ENCODE data around the gene LUZP2. TPM values are rescaled to one million over a fixed set of nuclear protein-coding genes. Genes with fewer than 3 reads are reported as not detected.
"Not testable (repeated sequence)": the region's sequence is repeated elsewhere in the genome, so short reads cannot be mapped to it uniquely, and the experiment has no call there.

LUZP2 gene
- polyA plus RNA-seq, 1 of the 3 experiments (the other 2 are of a cell fraction), result 0.03 TPM

DNA sequence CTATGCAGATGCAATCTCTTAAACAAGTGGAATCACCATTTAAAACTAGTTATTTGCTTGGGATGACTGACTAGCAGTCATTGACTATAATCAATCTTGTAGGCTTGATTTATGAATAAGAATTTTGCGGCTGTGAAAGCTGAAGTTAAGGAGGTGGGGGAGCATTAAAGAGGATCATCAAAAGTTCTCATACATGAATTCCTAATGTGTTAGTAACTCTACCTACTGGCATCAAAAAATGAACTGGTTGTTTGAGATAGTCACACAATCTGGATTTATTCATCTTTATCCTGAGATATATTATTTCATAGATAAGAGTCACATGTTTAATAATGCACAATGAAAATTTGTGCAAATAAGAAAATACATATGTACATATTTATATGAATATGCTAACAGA lies 393.6 kb downstream of the LUZP2 start:
- Histone ChIP-seq H3K79me2 (ENCODE audit: insufficient read depth) (no peaks in the 10 kb centered on the region), H2AFZ (ENCODE audit: low read depth) (no peak overlapping the region), H3K9me2 (no peaks in the 10 kb centered on the region), H3K4me2 (no peak overlapping the region), H3K27me3 (ENCODE audit: insufficient read depth) (no peaks in the 10 kb centered on the region), H4K20me1 (ENCODE audit: insufficient read depth) (no peaks in the 10 kb centered on the region), H3K36me3 (replicated peaks in 1 of 2; ENCODE audit: control insufficient read depth in 1 of 2, insufficient read depth in 2 of 2, low read length in 1 of 2) (no peaks in the 10 kb centered on the region), H3K9me3 (no peaks in the 10 kb centered on the region), H3K9ac (no peak overlapping the region), H3K4me3 (ENCODE audit: low read depth in 2 of 2, low read length in 1 of 2) (no peak overlapping the region), H3K4me1 (ENCODE audit: control insufficient read depth in 1 of 2, insufficient read depth in 2 of 2, low read depth in 1 of 2, low read length in 1 of 2) (no peaks in the 10 kb centered on the region), H3F3A (replicated peaks; ENCODE audit: insufficient read depth) (no peaks in the 10 kb centered on the region), H3K27ac (ENCODE audit: low read depth in 2 of 2, low read length in 1 of 2) (no peak overlapping the region)
- TF ChIP-seq, protein P1, sequence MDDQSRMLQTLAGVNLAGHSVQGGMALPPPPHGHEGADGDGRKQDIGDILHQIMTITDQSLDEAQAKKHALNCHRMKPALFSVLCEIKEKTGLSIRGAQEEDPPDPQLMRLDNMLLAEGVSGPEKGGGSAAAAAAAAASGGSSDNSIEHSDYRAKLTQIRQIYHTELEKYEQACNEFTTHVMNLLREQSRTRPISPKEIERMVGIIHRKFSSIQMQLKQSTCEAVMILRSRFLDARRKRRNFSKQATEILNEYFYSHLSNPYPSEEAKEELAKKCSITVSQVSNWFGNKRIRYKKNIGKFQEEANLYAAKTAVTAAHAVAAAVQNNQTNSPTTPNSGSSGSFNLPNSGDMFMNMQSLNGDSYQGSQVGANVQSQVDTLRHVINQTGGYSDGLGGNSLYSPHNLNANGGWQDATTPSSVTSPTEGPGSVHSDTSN (IDR thresholded peaks at IDR 0.05), result no peak
- TF ChIP-seq NRF1 (IDR thresholded peaks at IDR 0.05; ENCODE audit: low read depth, low read length), result no peak
- TF ChIP-seq, protein P2, sequence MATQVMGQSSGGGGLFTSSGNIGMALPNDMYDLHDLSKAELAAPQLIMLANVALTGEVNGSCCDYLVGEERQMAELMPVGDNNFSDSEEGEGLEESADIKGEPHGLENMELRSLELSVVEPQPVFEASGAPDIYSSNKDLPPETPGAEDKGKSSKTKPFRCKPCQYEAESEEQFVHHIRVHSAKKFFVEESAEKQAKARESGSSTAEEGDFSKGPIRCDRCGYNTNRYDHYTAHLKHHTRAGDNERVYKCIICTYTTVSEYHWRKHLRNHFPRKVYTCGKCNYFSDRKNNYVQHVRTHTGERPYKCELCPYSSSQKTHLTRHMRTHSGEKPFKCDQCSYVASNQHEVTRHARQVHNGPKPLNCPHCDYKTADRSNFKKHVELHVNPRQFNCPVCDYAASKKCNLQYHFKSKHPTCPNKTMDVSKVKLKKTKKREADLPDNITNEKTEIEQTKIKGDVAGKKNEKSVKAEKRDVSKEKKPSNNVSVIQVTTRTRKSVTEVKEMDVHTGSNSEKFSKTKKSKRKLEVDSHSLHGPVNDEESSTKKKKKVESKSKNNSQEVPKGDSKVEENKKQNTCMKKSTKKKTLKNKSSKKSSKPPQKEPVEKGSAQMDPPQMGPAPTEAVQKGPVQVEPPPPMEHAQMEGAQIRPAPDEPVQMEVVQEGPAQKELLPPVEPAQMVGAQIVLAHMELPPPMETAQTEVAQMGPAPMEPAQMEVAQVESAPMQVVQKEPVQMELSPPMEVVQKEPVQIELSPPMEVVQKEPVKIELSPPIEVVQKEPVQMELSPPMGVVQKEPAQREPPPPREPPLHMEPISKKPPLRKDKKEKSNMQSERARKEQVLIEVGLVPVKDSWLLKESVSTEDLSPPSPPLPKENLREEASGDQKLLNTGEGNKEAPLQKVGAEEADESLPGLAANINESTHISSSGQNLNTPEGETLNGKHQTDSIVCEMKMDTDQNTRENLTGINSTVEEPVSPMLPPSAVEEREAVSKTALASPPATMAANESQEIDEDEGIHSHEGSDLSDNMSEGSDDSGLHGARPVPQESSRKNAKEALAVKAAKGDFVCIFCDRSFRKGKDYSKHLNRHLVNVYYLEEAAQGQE (IDR thresholded peaks at IDR 0.05; ENCODE audit: low read depth, low read length), result no peak
- no peak for TF ChIP-seq RAD21 (IDR thresholded peaks at IDR 0.05; ENCODE audit: low read length)
- no peak for TF ChIP-seq TEAD4 (IDR thresholded peaks at IDR 0.05; ENCODE audit: borderline replicate concordance, insufficient read depth)
- TF ChIP-seq, protein P3, sequence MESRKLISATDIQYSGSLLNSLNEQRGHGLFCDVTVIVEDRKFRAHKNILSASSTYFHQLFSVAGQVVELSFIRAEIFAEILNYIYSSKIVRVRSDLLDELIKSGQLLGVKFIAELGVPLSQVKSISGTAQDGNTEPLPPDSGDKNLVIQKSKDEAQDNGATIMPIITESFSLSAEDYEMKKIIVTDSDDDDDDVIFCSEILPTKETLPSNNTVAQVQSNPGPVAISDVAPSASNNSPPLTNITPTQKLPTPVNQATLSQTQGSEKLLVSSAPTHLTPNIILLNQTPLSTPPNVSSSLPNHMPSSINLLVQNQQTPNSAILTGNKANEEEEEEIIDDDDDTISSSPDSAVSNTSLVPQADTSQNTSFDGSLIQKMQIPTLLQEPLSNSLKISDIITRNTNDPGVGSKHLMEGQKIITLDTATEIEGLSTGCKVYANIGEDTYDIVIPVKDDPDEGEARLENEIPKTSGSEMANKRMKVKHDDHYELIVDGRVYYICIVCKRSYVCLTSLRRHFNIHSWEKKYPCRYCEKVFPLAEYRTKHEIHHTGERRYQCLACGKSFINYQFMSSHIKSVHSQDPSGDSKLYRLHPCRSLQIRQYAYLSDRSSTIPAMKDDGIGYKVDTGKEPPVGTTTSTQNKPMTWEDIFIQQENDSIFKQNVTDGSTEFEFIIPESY (IDR thresholded peaks at IDR 0.05; ENCODE audit: borderline replicate concordance, low read depth), result no peak
- TF ChIP-seq EZH2phosphoT487 (IDR thresholded peaks at IDR 0.05; ENCODE audit: borderline replicate concordance, low read depth), result no peak
- TF ChIP-seq MEF2A (IDR thresholded peaks at IDR 0.05; ENCODE audit: borderline replicate concordance, low read depth), result no peak
- no peak for TF ChIP-seq SIN3A (IDR thresholded peaks at IDR 0.05; ENCODE audit: borderline replicate concordance, low read depth, low read length)
- no peak for TF ChIP-seq NFIC (IDR thresholded peaks at IDR 0.05; ENCODE audit: borderline replicate concordance)
- TF ChIP-seq TCF12 (IDR thresholded peaks at IDR 0.05), result no peak
- no peak for TF ChIP-seq RXRA (IDR thresholded peaks at IDR 0.05; ENCODE audit: borderline replicate concordance, low read depth)
- TF ChIP-seq YY1 (IDR thresholded peaks at IDR 0.05; ENCODE audit: low read depth), result no peak
- ChIA-PET CTCF (no interaction called here), POLR2A (no interaction called here)
- 80% methylated on average over 1 of the region's 1 CpG for WGBS (ENCODE audit: low lambda C conversion rate)
- DNase-seq, result no peak

DNA sequence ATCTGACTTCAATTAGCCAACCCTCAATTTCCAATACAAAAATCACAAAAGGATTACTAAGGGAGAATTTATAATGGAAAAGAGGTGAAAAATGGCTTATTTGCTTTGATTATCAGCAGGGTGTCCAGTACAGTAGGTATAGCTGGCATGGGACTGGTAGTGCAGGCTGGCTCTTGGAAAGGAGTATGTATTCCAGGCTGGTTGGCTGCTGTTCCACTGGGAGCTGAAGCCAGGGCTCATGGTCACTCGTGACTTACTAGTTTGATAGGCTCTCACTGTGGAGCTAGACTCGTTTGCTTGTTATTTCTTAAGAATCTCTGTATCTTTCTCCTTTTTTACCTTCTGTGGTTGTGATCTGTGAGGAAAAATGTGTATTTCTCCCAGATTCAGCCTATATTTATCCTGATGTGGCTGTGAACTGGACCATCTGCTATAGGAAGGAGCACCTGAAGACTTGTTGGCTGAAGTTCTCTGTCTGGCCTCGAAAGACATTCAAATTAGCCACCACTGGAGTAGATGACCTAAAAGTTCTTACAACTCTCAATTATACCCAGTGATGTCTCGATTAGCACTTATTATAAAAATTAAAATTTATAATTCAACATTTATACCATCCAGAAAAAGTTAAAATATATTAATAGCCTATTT lies 395.1 kb downstream of the LUZP2 start:
- POLR2A ChIA-PET; H3K9me2 ChIP-seq; H3K4me2 ChIP-seq; H3K27ac ChIP-seq (ENCODE audit: low read depth in 2 of 2, low read length in 1 of 2); H3K4me1 ChIP-seq (ENCODE audit: control insufficient read depth in 1 of 2, insufficient read depth in 2 of 2, low read depth in 1 of 2, low read length in 1 of 2); H4K20me1 ChIP-seq (ENCODE audit: insufficient read depth); H3K9me3 ChIP-seq; H3K36me3 ChIP-seq (replicated peaks in 1 of 2; ENCODE audit: control insufficient read depth in 1 of 2, insufficient read depth in 2 of 2, low read length in 1 of 2); H3K79me2 ChIP-seq (ENCODE audit: insufficient read depth); H3F3A ChIP-seq (replicated peaks; ENCODE audit: insufficient read depth); H2AFZ ChIP-seq (ENCODE audit: low read depth); DNase-seq; H3K4me3 ChIP-seq (ENCODE audit: low read depth in 2 of 2, low read length in 1 of 2); CTCF ChIA-PET; H3K9ac ChIP-seq; H3K27me3 ChIP-seq (ENCODE audit: insufficient read depth): not testable (repeated sequence)
- 33% methylated on average over 4 of the region's 4 CpGs for WGBS (ENCODE audit: low lambda C conversion rate)

Data from SK-N-SH (cell line).